Adrenal gland (tissue), 5 donors: ENCODE measurements around the gene DDX27.

ENCODE experiments used
- CTCF ChIP-seq, 6 experiments: fragments of 450-650 bp in 4 of 6; fragments of 200-600 bp in 2 of 6; sonication (generic) in 1 of 6; IDR thresholded peaks; 1 replicate in 5 of 6; 2 replicates in 1 of 6; pipeline versions ENCODE4 v1.5.1 to v1.8.0; 2016 to 2021; ENCODE audit warnings: antibody characterized with exemption in 6 of 6, mild to moderate bottlenecking in 2 of 6, moderate library complexity in 1 of 6
- POLR2A ChIP-seq, 2 donors: fragments of 450-650 bp; IDR thresholded peaks; one replicate each; pipeline ENCODE4 v1.6.1; 2017; ENCODE audit warnings: antibody characterized with exemption in 2 of 2, mild to moderate bottlenecking in 2 of 2, moderate library complexity in 1 of 2
- donor health status: DM: no; HTN: no; CAD: no.

- TF ChIP-seq CTCF (IDR thresholded peaks at IDR 0.05), result no peak
- no peak for TF ChIP-seq POLR2A (IDR thresholded peaks at IDR 0.05)
Measured at GRCh38 chr20:49291200-49291599, 72.0 kb downstream of the DDX27 start.
